ENCODE measurements around the gene STRIT1. TPM values are rescaled to one million over a fixed set of nuclear protein-coding genes. Genes with fewer than 3 reads are reported as not detected.
A peak's percentile ranks its signal among the peaks of the same experiment; 100 is the strongest.

STRIT1 gene
- total and polyA plus RNA-seq, 9 of the 15 experiments (the other 6 are each of a cell fraction or from before 2014, with no cell fraction given) = not detected

DNA sequence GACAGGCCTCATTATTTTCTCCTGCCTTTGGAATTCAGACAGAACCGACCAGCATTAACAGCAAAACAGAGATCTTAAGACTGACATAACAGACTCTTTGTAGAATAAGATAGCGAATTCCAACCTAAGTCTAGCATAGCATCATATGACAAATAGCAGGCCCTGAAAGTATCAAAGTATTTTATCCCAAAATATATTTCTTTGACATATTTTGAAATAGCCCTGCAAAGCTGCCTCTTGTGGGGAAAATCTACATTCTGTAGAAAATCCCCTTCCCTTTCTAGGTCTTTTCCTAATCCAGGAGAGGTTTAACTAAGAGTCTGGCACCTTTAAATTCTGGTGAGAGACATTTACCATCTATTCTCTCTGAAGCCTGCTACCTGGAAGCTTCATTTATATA, 34.4 kb upstream of the STRIT1 start:
- H3K4me1 ChIP-seq (replicated peaks in 1 of 2; ENCODE audit: control insufficient read depth in 2 of 2, insufficient read depth in 2 of 2, low read length in 2 of 2) = peaks cover 0 to 12% of the 10 kb centered on the region in 2 experiments; a peak in 2 of 5 replicates
- no TSS peak for BruUV-seq (replicated peaks)
- H2AFZ ChIP-seq (ENCODE audit: low read depth, low read length) = peak overlapping the region; percentile 60; the same call in 1 of the 2 replicates
- H3K9me1 ChIP-seq (ENCODE audit: control insufficient read depth, insufficient read depth, low read length) = no peaks in the 10 kb centered on the region
- FAIRE-seq = no peak
- H3K4me2 ChIP-seq (ENCODE audit: insufficient read depth, low read length) = no peak overlapping the region
- DNase-seq (ENCODE audit: extremely low read depth in 1 of 4, low spot score in 3 of 4) = no peak
- 43% methylated on average over 2 of the region's 2 CpGs for WGBS (ENCODE audit: insufficient coverage, low coverage, missing lambda C conversion rate)
- H3K36me3 ChIP-seq (ENCODE audit: control insufficient read depth, insufficient read depth, low read length) = no peaks in the 10 kb centered on the region
- no peak for ATAC-seq
- no peak overlapping the region for H3K27ac ChIP-seq (ENCODE audit: extremely low read depth, low read depth, low read length)
- H3K9ac ChIP-seq (ENCODE audit: insufficient read depth in 1 of 2, low read depth in 2 of 2, low read length in 2 of 2) = no peak overlapping the region
- ChIA-PET POLR2A (no interaction called here), CTCF (ENCODE audit: low intra/inter-chr PET ratio) (no interaction called here)
- no peaks in the 10 kb centered on the region for H4K20me1 ChIP-seq (replicated peaks; ENCODE audit: control insufficient read depth, insufficient read depth, low read length)
- intact Hi-C loops (cut with micrococcal nuclease) = loop anchor here (10.0 kb wide), 1 partner anchor 113 kb away; no protein-coding TSS in a partner anchor
- no peaks in the 10 kb centered on the region for H3K27me3 ChIP-seq (ENCODE audit: control insufficient read depth in 2 of 2, insufficient read depth in 2 of 2, low read length in 2 of 2)
- H3K4me3 ChIP-seq = no peak overlapping the region
- no peaks in the 10 kb centered on the region for H3K79me2 ChIP-seq (ENCODE audit: control insufficient read depth, insufficient read depth, low read length)
- H3K9me3 ChIP-seq (replicated peaks; ENCODE audit: control insufficient read depth, insufficient read depth, low read depth, low read length) = no peaks in the 10 kb centered on the region
- TF ChIP-seq STAT5A (IDR thresholded peaks at IDR 0.05; ENCODE audit: borderline replicate concordance, low read length) = no peak
- no peak for TF ChIP-seq MCM3 (IDR thresholded peaks at IDR 0.05)
- no peak for TF ChIP-seq ESRRA (IDR thresholded peaks at IDR 0.05; ENCODE audit: borderline replicate concordance, low read depth)
- TF ChIP-seq DNMT1 (IDR thresholded peaks at IDR 0.05) = no peak
- TF ChIP-seq, protein P1, sequence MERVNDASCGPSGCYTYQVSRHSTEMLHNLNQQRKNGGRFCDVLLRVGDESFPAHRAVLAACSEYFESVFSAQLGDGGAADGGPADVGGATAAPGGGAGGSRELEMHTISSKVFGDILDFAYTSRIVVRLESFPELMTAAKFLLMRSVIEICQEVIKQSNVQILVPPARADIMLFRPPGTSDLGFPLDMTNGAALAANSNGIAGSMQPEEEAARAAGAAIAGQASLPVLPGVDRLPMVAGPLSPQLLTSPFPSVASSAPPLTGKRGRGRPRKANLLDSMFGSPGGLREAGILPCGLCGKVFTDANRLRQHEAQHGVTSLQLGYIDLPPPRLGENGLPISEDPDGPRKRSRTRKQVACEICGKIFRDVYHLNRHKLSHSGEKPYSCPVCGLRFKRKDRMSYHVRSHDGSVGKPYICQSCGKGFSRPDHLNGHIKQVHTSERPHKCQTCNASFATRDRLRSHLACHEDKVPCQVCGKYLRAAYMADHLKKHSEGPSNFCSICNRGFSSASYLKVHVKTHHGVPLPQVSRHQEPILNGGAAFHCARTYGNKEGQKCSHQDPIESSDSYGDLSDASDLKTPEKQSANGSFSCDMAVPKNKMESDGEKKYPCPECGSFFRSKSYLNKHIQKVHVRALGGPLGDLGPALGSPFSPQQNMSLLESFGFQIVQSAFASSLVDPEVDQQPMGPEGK (CRISPR knock-in tag; IDR thresholded peaks at IDR 0.05; ENCODE audit: borderline replicate concordance) = no peak
- TF ChIP-seq, protein P2, sequence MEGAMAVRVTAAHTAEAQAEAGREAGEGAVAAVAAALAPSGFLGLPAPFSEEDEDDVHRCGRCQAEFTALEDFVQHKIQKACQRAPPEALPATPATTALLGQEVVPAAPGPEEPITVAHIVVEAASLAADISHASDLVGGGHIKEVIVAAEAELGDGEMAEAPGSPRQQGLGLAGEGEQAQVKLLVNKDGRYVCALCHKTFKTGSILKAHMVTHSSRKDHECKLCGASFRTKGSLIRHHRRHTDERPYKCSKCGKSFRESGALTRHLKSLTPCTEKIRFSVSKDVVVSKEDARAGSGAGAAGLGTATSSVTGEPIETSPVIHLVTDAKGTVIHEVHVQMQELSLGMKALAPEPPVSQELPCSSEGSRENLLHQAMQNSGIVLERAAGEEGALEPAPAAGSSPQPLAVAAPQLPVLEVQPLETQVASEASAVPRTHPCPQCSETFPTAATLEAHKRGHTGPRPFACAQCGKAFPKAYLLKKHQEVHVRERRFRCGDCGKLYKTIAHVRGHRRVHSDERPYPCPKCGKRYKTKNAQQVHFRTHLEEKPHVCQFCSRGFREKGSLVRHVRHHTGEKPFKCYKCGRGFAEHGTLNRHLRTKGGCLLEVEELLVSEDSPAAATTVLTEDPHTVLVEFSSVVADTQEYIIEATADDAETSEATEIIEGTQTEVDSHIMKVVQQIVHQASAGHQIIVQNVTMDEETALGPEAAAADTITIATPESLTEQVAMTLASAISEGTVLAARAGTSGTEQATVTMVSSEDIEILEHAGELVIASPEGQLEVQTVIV (CRISPR knock-in tag; IDR thresholded peaks at IDR 0.05; ENCODE audit: borderline replicate concordance) = no peak
- no peak for TF ChIP-seq MXI1 (IDR thresholded peaks at IDR 0.05; ENCODE audit: low read depth, low read length)
- TF ChIP-seq ZNF785 (CRISPR knock-in tag; IDR thresholded peaks at IDR 0.05) = no peak
- TF ChIP-seq SMARCA4 (IDR thresholded peaks at IDR 0.05) = no peak
- in situ Hi-C loops (cut with MboI) = no loop called here
